Measurements from ENCODE around the gene CYTH1.

CYTH1 gene

DNA sequence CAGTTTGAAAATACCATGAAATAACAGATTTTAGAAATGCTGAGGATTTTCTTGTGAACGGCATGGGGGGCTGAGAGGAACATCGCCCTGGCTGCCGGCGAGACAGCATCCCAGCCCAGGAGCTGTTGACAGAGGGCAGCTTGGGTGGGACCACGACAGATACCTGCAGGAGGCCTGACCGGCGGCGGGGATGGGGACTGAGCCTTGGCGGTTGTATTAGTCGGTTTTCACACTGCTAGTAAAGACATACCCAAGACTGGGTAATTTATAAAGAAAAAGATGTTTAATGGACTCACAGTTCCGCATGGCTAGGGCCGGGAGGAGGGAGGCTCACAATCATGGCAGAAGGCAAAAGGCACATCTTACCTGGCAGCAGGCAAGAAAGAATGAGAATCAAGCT lies 122.5 kb downstream of the CYTH1 start:
- TF ChIP-seq, protein P1, sequence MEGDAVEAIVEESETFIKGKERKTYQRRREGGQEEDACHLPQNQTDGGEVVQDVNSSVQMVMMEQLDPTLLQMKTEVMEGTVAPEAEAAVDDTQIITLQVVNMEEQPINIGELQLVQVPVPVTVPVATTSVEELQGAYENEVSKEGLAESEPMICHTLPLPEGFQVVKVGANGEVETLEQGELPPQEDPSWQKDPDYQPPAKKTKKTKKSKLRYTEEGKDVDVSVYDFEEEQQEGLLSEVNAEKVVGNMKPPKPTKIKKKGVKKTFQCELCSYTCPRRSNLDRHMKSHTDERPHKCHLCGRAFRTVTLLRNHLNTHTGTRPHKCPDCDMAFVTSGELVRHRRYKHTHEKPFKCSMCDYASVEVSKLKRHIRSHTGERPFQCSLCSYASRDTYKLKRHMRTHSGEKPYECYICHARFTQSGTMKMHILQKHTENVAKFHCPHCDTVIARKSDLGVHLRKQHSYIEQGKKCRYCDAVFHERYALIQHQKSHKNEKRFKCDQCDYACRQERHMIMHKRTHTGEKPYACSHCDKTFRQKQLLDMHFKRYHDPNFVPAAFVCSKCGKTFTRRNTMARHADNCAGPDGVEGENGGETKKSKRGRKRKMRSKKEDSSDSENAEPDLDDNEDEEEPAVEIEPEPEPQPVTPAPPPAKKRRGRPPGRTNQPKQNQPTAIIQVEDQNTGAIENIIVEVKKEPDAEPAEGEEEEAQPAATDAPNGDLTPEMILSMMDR (IDR thresholded peaks at IDR 0.05; ENCODE audit: poor library complexity, severe bottlenecking) = no peak
- no peak for DNase-seq (ENCODE audit: low spot score)
- ATAC-seq (ENCODE audit: low read depth) = no peak
- Histone ChIP-seq H3K27ac (ENCODE audit: poor library complexity, severe bottlenecking) (no peak overlapping the region), H3K9me3 (ENCODE audit: severe bottlenecking) (no peaks in the 10 kb centered on the region), H3K27me3 (ENCODE audit: insufficient read depth, poor library complexity, severe bottlenecking) (no peaks in the 10 kb centered on the region), H3K4me3 (ENCODE audit: severe bottlenecking) (no peak overlapping the region), H3K36me3 (ENCODE audit: low read depth) (no peaks in the 10 kb centered on the region), H3K4me1 (ENCODE audit: insufficient read depth, poor library complexity, severe bottlenecking) (peaks cover 17% of the 10 kb centered on the region)

DNA sequence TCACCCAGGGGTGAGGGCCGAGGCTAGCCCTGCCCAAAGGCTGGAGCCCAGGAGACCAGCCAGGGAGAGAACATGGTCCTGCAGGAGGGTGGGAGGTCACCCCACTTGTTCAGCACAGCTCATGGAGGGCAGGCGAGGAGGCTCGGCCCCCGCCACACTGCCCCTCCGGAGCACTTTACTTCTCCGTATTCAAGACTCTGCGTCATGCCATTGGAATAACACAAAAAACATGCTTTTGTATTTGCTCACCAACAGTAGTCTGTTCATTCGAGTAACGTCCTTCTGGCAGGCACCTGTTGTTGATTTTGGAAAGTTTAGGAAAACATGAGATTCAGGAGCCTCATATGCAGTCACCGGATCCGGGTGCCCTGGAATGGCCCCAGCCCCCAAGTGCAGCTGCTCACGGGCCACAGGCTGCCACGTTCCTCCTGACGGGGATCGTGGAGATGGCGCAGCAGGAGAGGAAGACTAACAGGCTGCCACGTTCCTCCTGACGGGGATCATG lies 123.7 kb downstream of the CYTH1 start:
- TF ChIP-seq, protein P1 (IDR thresholded peaks at IDR 0.05; ENCODE audit: poor library complexity, severe bottlenecking) = no peak
- H3K27ac ChIP-seq (ENCODE audit: poor library complexity, severe bottlenecking) = no peak overlapping the region
- ATAC-seq (ENCODE audit: low read depth) (no peak), DNase-seq (ENCODE audit: low spot score) (no peak)
- no peaks in the 10 kb centered on the region for H3K9me3 ChIP-seq (ENCODE audit: severe bottlenecking)
- H3K4me1 ChIP-seq (ENCODE audit: insufficient read depth, poor library complexity, severe bottlenecking) = peaks cover 17% of the 10 kb centered on the region
- H3K36me3 ChIP-seq (ENCODE audit: low read depth) = no peaks in the 10 kb centered on the region
- no peak overlapping the region for H3K4me3 ChIP-seq (ENCODE audit: severe bottlenecking)
- H3K27me3 ChIP-seq (ENCODE audit: insufficient read depth, poor library complexity, severe bottlenecking) = no peaks in the 10 kb centered on the region

DNA sequence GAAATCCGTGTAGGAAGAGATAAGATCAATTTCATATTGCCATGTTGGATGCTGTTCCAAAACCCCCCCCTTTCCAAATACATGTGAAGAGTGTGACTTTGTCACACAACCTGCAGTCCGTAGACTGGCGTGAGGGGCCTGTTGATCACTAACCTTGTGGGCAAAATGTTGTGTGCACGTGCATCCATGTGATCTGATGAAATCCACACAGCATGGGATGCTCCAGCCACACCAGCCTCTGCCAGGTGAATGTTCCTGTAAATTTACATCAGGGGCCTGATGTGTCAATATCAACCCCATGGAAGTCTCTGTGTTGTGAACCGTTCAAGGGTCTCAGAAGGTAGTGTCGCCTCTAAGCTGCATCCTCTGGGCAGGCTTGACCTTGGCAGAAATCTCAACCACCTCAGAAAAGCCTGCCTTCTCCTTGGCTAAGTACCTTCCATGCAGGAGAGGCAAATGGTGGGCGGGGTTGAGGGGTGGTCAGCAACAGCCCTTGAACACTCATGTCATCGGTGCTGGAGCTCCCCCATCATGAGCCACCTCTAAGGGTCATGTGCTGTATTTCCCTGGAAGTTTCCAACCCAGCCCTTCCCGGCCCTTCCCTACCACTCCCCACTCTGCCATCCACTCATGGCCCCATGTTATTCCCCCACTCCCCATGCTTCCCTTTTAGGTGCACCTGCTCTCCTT lies 126.7 kb downstream of the CYTH1 start:
- DNase-seq (ENCODE audit: low spot score) = no peak
- H3K4me3 ChIP-seq (ENCODE audit: severe bottlenecking) = no peak overlapping the region
- TF ChIP-seq, protein P1 (IDR thresholded peaks at IDR 0.05; ENCODE audit: poor library complexity, severe bottlenecking) = no peak
- no peak for ATAC-seq (ENCODE audit: low read depth)
- H3K36me3 ChIP-seq (ENCODE audit: low read depth) = no peaks in the 10 kb centered on the region
- no peaks in the 10 kb centered on the region for H3K27me3 ChIP-seq (ENCODE audit: insufficient read depth, poor library complexity, severe bottlenecking)
- H3K4me1 ChIP-seq (ENCODE audit: insufficient read depth, poor library complexity, severe bottlenecking) = peaks cover 3% of the 10 kb centered on the region
- no peak overlapping the region for H3K27ac ChIP-seq (ENCODE audit: poor library complexity, severe bottlenecking)
- H3K9me3 ChIP-seq (ENCODE audit: severe bottlenecking) = no peaks in the 10 kb centered on the region

DNA sequence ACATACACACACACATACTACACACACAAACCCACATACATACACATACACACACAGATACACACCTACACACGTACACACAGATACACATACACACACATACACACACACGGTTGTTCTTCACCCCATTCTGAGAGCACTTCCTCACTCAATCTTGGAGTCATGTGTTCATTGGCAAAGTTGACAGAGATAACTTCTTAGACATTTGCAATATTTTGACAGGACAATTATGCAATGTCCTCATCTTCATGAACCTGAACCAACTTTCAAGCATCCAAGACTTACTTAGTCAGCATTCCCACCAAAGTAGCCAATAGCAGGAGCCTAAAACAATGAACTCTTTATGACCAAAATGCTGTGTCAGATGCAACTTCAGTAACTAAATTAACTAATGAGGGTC lies 127.7 kb downstream of the CYTH1 start:
- H3K4me3 ChIP-seq (ENCODE audit: severe bottlenecking) = no peak overlapping the region
- H3K4me1 ChIP-seq (ENCODE audit: insufficient read depth, poor library complexity, severe bottlenecking) = peaks cover 3% of the 10 kb centered on the region
- H3K27me3 ChIP-seq (ENCODE audit: insufficient read depth, poor library complexity, severe bottlenecking) = no peaks in the 10 kb centered on the region
- H3K36me3 ChIP-seq (ENCODE audit: low read depth) = no peaks in the 10 kb centered on the region
- ATAC-seq (ENCODE audit: low read depth) (no peak), DNase-seq (ENCODE audit: low spot score) (no peak)
- TF ChIP-seq, protein P1 (IDR thresholded peaks at IDR 0.05; ENCODE audit: poor library complexity, severe bottlenecking) = no peak
- no peak overlapping the region for H3K27ac ChIP-seq (ENCODE audit: poor library complexity, severe bottlenecking)
- no peaks in the 10 kb centered on the region for H3K9me3 ChIP-seq (ENCODE audit: severe bottlenecking)

DNA sequence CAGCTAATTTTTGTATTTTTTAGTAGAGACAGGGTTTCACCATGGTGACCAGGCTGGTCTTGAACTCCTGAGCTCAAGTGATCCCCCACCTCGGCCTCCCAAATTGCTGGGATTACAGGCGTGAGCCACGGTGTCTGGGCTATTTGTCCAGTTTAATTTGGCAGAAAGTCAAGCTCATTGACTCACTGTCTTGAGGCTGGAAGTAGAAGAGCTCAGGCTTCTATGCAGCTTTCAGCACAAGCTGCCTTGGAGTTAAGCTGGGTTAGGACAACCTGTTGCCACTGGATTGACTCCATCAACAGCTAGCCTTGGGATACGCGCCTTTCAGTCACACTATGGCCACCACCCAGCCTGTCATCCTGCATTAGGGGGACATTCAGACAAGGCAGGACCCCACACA lies 128.7 kb downstream of the CYTH1 start:
- no peak overlapping the region for H3K27ac ChIP-seq (ENCODE audit: poor library complexity, severe bottlenecking)
- ATAC-seq (ENCODE audit: low read depth) (peak; percentile 54; the same call in 1 of the 3 replicates), DNase-seq (ENCODE audit: low spot score) (no peak)
- TF ChIP-seq, protein P1 (IDR thresholded peaks at IDR 0.05; ENCODE audit: poor library complexity, severe bottlenecking) = no peak
- no peaks in the 10 kb centered on the region for H3K9me3 ChIP-seq (ENCODE audit: severe bottlenecking)
- peaks cover 3% of the 10 kb centered on the region for H3K4me1 ChIP-seq (ENCODE audit: insufficient read depth, poor library complexity, severe bottlenecking)
- no peak overlapping the region for H3K4me3 ChIP-seq (ENCODE audit: severe bottlenecking)
- no peaks in the 10 kb centered on the region for H3K27me3 ChIP-seq (ENCODE audit: insufficient read depth, poor library complexity, severe bottlenecking)
- H3K36me3 ChIP-seq (ENCODE audit: low read depth) = no peaks in the 10 kb centered on the region

Measured in RWPE2 (cell line).